Measurements from ENCODE around the gene ADARB2.

The ADARB2 gene

GRCh38 chr10:1366811-1367425, 370.4 kb downstream of the ADARB2 start:
- TF ChIP-seq RAD21 (IDR thresholded peaks at IDR 0.05; ENCODE audit: low read depth) (no peak), REST (IDR thresholded peaks at IDR 0.05; ENCODE audit: low read depth) (no peak), USF1 (IDR thresholded peaks at IDR 0.05) (no peak), CEBPB (IDR thresholded peaks at IDR 0.05) (no peak), CREB1 (IDR thresholded peaks at IDR 0.05; ENCODE audit: low read depth) (no peak), ZBTB7A (IDR thresholded peaks at IDR 0.05; ENCODE audit: low read depth) (no peak), EP300 (IDR thresholded peaks at IDR 0.05; ENCODE audit: borderline replicate concordance) (no peak), EGR1 (IDR thresholded peaks at IDR 0.05) (no peak), TCF12 (IDR thresholded peaks at IDR 0.05; ENCODE audit: low read depth) (no peak), FOXM1 (IDR thresholded peaks at IDR 0.05; ENCODE audit: borderline replicate concordance, low read depth) (no peak), NFIC (IDR thresholded peaks at IDR 0.05) (no peak), YY1 (IDR thresholded peaks at IDR 0.05; ENCODE audit: low read depth) (no peak), TAF1 (IDR thresholded peaks at IDR 0.05; ENCODE audit: low read depth) (no peak), TEAD4 (IDR thresholded peaks at IDR 0.05) (no peak)
- TF ChIP-seq, protein P1, sequence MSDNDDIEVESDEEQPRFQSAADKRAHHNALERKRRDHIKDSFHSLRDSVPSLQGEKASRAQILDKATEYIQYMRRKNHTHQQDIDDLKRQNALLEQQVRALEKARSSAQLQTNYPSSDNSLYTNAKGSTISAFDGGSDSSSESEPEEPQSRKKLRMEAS (IDR thresholded peaks at IDR 0.05): no peak

GRCh38 chr10:1366322-1366691, 371.0 kb downstream of the ADARB2 start:
- TF ChIP-seq TEAD4 (IDR thresholded peaks at IDR 0.05) (no peak), EP300 (IDR thresholded peaks at IDR 0.05; ENCODE audit: borderline replicate concordance) (no peak), YY1 (IDR thresholded peaks at IDR 0.05; ENCODE audit: low read depth) (no peak), EGR1 (IDR thresholded peaks at IDR 0.05) (no peak), TAF1 (IDR thresholded peaks at IDR 0.05; ENCODE audit: low read depth) (no peak), REST (IDR thresholded peaks at IDR 0.05; ENCODE audit: low read depth) (no peak), FOXM1 (IDR thresholded peaks at IDR 0.05; ENCODE audit: borderline replicate concordance, low read depth) (no peak), CEBPB (IDR thresholded peaks at IDR 0.05) (no peak), RAD21 (IDR thresholded peaks at IDR 0.05; ENCODE audit: low read depth) (no peak), TCF12 (IDR thresholded peaks at IDR 0.05; ENCODE audit: low read depth) (no peak), ZBTB7A (IDR thresholded peaks at IDR 0.05; ENCODE audit: low read depth) (no peak), USF1 (IDR thresholded peaks at IDR 0.05) (no peak)
- TF ChIP-seq, protein P1 (IDR thresholded peaks at IDR 0.05): no peak

DNA sequence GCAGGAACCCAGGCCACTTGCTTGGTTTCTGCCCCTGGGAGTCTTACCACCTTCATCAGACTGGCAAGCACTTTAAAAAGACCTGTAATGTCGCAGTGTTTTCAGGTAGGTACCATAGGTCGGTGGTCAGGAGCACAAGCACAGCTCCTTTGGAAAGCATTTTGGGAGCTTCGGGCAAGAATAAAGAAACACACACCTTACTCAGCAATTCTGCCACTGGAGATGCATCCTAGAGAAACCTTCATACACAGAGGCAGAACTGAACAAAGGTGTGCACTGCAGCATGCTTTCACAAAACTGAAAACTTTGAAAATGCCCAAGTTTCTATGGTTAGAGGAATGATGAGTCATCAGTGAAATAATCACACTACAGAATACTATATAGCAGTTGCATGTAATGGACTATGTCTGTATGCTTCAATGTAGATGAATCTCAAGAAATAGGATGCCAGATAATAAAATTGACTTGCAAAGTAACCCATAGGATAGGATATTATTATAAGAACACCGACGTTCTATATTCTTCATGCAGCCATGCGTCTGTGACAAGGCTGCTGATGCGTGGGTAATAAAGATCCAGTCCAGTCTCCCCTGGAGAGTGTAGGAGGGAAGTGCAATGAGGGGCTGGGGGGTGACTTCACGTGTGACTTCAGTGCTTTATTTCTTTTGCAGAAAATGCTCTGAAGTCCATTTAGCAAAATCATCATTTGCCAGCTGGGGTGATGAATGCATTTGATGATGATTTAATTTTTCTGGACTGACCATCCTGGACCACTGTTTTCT, 371.6 kb downstream of the ADARB2 start:
- TF ChIP-seq EGR1 (IDR thresholded peaks at IDR 0.05): no peak
- no peak for TF ChIP-seq RAD21 (IDR thresholded peaks at IDR 0.05; ENCODE audit: low read depth)
- no peak for TF ChIP-seq ZBTB7A (IDR thresholded peaks at IDR 0.05; ENCODE audit: low read depth)
- no peak for TF ChIP-seq TAF1 (IDR thresholded peaks at IDR 0.05; ENCODE audit: low read depth)
- TF ChIP-seq, protein P1 (IDR thresholded peaks at IDR 0.05): no peak
- no peak for TF ChIP-seq CREB1 (IDR thresholded peaks at IDR 0.05; ENCODE audit: low read depth)
- TF ChIP-seq YY1 (IDR thresholded peaks at IDR 0.05; ENCODE audit: low read depth): no peak
- no peak for TF ChIP-seq FOXM1 (IDR thresholded peaks at IDR 0.05; ENCODE audit: borderline replicate concordance, low read depth)
- TF ChIP-seq EP300 (IDR thresholded peaks at IDR 0.05; ENCODE audit: borderline replicate concordance): no peak
- no peak for TF ChIP-seq TEAD4 (IDR thresholded peaks at IDR 0.05)

DNA sequence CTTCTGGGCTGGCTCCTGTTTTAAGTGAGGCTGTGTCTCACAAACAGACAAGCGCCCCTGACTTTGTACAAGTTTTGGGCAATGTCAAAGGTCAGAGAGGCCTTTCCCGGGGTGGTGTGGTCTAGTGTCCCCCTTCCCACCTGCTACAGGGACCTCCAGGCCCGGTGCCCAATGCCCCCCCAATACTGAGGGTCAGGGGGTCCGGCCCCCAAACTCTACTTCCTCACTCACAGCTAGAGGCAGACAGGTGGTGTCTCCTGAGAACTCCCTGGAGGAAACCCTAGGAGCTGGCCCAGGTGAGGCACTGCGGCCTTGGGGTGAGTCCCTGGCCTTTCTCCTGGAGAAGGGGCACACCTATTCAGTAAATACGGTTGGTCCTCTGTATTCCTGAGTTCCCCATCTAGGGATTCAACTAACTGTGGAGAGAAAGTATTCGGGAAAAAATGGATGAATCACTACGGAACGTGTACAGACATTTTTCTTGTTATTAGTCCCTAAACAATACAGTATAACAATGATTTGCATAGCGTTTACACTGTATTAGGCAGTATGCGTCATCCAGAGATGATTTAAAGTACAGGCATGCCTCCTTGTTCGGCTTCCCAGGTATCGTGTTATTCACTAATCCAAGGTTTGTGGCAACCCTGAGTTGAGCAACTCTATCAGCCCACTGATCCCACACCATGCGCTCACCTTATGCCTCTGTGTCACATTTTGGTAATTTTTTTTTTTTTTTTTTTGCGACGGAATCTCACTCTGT, 373.0 kb downstream of the ADARB2 start:
- TF ChIP-seq YY1 (IDR thresholded peaks at IDR 0.05; ENCODE audit: low read depth): no peak
- no peak for TF ChIP-seq EP300 (IDR thresholded peaks at IDR 0.05; ENCODE audit: borderline replicate concordance)
- TF ChIP-seq CEBPB (IDR thresholded peaks at IDR 0.05): no peak
- TF ChIP-seq ZBTB7A (IDR thresholded peaks at IDR 0.05; ENCODE audit: low read depth): no peak
- TF ChIP-seq RAD21 (IDR thresholded peaks at IDR 0.05; ENCODE audit: low read depth): no peak
- TF ChIP-seq EGR1 (IDR thresholded peaks at IDR 0.05): no peak
- no peak for TF ChIP-seq TAF1 (IDR thresholded peaks at IDR 0.05; ENCODE audit: low read depth)
- TF ChIP-seq CREB1 (IDR thresholded peaks at IDR 0.05; ENCODE audit: low read depth): no peak

All from Ishikawa (cell line).